Stimulated activated naive CD8-positive, alpha-beta T cell treated with anti-CD3 and anti-CD28 coated beads, Interleukin-15, Interleukin-2, amounts not matched to agents 100 ng/mL and 50 ng/mL, for 24 hours (primary cell): ENCODE measurements around the gene MED23.
A peak's percentile ranks its signal among the peaks of the same experiment; 100 is the strongest.

ENCODE experiments used
- H3K27ac Mint-ChIP-seq: one replicate; pipeline ENCODE4 v1.8.0; 2021; ENCODE audit warnings: mild to moderate bottlenecking, mixed read lengths
- H3K27me3 Mint-ChIP-seq: one replicate; pipeline ENCODE4 v1.8.0; 2021; ENCODE audit warnings: mixed read lengths
- H3K36me3 Mint-ChIP-seq: one replicate; pipeline ENCODE4 v1.8.0; 2021; ENCODE audit warnings: low read depth, mixed read lengths
- H3K4me1 Mint-ChIP-seq: one replicate; pipeline ENCODE4 v1.8.0; 2021; ENCODE audit warnings: low read depth, mixed read lengths
- H3K4me3 Mint-ChIP-seq: one replicate; pipeline ENCODE4 v1.8.0; 2021; ENCODE audit warnings: mild to moderate bottlenecking, mixed read lengths
- H3K9me3 Mint-ChIP-seq: one replicate; pipeline ENCODE4 v1.8.0; 2021; ENCODE audit warnings: mixed read lengths

MED23 gene

DNA sequence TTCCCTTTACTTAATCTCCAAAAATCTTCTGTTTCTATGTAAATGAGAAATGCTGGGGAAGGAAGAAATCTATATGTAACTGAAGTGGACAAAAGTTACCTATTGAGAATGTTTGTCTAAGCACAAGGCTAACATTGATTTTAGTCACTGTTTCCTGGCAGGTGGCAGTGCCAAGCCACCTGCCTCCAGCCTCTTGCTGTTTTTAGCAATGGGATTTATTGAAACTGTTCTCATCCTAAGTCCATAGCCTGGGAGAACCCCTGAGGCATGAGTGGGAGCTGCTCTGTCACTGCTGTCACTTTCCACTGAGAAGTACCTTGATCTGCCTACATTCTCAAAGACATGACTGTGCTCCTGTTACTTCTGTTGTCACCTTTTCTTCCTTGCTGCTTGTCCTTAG is 23.7 kb upstream of the MED23 start:
- no peak overlapping the region for H3K27ac Mint-ChIP-seq
- H3K27me3 Mint-ChIP-seq, result no peaks in the 10 kb centered on the region
- H3K4me3 Mint-ChIP-seq, result no peak overlapping the region
- H3K9me3 Mint-ChIP-seq, result no peaks in the 10 kb centered on the region
- H3K36me3 Mint-ChIP-seq, result no peaks in the 10 kb centered on the region
- H3K4me1 Mint-ChIP-seq, result no peaks in the 10 kb centered on the region

DNA sequence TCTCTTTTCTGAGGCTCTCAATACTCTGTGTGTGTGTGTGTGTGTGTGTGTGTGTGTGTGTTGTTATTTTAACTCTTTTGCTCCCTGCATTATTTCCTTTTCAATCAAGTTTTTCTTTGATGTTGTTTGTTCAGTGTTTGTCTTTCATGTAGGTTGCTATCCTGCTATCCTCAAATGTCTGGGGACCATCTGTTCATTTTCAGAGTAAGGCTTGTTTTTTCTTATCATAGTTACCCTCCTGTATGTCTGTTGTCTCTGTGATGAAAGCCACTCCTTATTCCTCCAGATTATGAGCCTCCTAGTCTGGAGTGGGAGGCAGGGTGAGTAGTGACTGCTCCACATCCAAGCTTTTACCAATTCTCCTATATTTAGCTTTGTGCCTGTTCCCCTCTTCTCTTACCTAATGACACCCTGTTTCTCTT is 18.2 kb upstream of the MED23 start:
- H3K27ac Mint-ChIP-seq, result no peak overlapping the region

DNA sequence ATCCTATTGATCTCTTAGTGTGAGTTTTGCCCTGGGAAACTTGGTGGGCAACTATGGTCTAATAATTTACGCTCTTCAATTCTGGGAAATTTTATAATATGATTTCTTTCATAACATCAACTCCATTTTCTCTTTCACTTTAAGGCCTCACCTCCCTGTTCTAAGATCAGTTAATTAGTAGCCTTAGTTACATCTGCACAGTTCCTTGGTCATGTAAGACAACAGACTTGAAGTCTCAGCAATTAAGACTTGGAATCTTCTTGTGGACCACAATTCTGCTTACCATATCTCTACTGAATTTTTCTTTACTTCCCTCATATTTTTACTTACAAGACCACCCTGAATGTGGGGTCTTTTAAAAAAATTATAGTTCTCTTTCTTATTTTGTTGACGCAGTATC is 17.8 kb upstream of the MED23 start:
- no peaks in the 10 kb centered on the region for H3K27me3 Mint-ChIP-seq
- H3K4me3 Mint-ChIP-seq, result no peak overlapping the region

More for the DNA sequence above, 18.2 kb upstream of the MED23 start:
- Mint-ChIP-seq H3K4me3 (no peak overlapping the region), H3K4me1 (no peaks in the 10 kb centered on the region), H3K36me3 (no peaks in the 10 kb centered on the region), H3K27me3 (no peaks in the 10 kb centered on the region), H3K9me3 (no peaks in the 10 kb centered on the region)

DNA sequence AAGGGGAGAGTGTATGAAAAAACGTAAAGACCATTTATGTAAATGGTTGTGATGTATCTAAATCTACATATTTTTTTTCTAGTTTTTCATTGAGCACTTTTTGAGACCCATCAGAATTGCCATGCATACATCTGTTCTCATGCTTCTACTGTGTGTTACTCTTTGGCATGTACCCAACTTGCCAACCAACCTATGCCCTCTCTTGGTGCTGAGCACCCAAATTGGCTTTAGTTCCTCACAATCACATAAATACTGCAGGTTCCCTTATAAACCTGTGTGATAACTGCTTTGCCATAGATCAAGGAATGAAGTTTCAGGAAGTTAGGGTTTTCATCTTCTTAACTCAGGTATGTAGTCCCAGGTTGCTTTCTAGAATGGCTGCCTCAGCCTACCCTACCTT is 16.9 kb upstream of the MED23 start:
- no peaks in the 10 kb centered on the region for H3K4me1 Mint-ChIP-seq
- no peak overlapping the region for H3K27ac Mint-ChIP-seq
- no peak overlapping the region for H3K4me3 Mint-ChIP-seq
- no peaks in the 10 kb centered on the region for H3K9me3 Mint-ChIP-seq
- no peaks in the 10 kb centered on the region for H3K27me3 Mint-ChIP-seq
- no peaks in the 10 kb centered on the region for H3K36me3 Mint-ChIP-seq

More for the DNA sequence above, 17.8 kb upstream of the MED23 start:
- no peaks in the 10 kb centered on the region for H3K9me3 Mint-ChIP-seq
- no peak overlapping the region for H3K27ac Mint-ChIP-seq
- H3K4me1 Mint-ChIP-seq, result no peaks in the 10 kb centered on the region
- H3K36me3 Mint-ChIP-seq, result no peaks in the 10 kb centered on the region

DNA sequence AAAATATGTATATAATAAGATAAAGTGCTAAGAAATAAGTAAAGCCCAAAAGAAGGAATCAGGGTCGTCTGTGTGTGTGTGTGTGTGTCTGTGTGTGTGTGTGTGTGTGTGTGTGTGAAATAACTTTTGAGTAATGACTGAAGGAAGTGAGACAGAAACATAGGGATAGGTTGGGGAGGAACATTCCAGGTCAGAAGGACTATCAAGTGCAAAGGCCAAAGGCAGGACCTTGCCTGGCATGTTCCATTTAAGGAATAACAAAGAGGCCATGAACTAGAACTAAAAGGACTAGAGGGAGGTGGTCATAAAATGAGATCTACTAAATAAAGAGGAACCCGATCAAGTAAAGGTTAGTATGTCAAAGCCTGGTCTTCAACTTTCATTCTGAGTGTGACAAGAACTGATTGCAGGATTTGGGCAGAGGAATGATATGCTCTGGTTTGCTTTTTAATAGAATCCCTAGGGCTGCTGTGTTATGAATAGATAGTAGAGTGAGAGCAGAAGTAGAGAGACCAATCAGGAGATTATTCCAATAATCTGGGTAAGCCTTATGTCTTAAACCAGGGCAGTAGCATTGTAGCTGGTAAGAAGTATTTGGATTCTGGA is 15.9 kb upstream of the MED23 start:
- H3K4me3 Mint-ChIP-seq, result no peak overlapping the region
- H3K36me3 Mint-ChIP-seq, result no peaks in the 10 kb centered on the region
- H3K4me1 Mint-ChIP-seq, result no peaks in the 10 kb centered on the region
- no peaks in the 10 kb centered on the region for H3K9me3 Mint-ChIP-seq
- no peaks in the 10 kb centered on the region for H3K27me3 Mint-ChIP-seq
- H3K27ac Mint-ChIP-seq, result no peak overlapping the region

DNA sequence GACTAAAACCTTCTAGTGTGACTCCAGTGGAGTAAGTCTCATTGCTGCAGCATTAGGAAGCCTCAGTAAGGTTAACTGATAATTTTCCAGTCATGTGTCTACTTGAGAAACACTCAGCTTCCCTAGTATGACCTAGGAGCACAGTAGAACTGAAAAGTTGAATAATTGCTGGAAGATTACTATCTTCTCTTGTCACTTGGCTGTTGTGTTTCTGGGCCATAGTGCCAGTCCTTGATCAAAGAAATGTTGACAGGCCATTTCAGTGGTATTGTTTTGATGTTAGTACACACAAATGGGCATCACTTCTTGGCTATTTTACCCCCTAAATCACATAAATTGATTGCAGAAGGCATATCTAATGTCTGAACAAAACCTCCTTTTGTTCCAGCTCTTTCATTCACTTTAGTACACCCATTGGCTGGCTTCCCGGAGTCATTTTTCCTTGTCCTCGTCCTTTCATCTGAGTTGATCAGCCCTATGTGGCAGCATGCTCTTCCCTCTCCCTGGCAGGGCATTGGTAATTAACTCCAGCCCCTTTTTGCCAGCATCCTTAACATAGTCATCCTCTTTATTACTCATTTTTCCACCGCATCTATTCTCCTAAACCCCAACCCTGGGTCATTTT is 15.1 kb upstream of the MED23 start:
- Mint-ChIP-seq H3K4me1 (no peaks in the 10 kb centered on the region), H3K27me3 (no peaks in the 10 kb centered on the region), H3K27ac (no peak overlapping the region), H3K9me3 (no peaks in the 10 kb centered on the region), H3K36me3 (no peaks in the 10 kb centered on the region), H3K4me3 (no peak overlapping the region)

DNA sequence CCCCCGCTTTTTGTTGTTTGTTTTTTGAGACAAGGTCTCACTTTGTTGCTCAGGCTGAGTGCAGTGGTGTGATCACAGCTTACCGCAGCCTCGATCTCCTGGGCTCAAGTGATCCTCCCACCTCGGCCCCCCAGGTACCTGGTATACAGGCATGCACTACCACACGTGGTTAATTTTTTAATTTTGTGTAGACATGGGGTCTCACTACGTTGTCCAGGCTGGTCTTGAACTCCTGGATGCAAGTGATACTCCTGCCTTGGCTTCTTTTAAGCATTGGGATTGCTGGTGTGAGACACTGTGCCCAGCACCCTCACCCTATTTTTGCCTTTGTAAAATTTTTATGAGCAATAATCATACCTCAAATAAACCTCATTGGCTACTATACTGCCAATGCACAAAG is 14.5 kb upstream of the MED23 start:
- Mint-ChIP-seq H3K36me3 (no peaks in the 10 kb centered on the region), H3K4me3 (no peak overlapping the region), H3K4me1 (no peaks in the 10 kb centered on the region), H3K27me3 (no peaks in the 10 kb centered on the region), H3K27ac (no peak overlapping the region), H3K9me3 (no peaks in the 10 kb centered on the region)

DNA sequence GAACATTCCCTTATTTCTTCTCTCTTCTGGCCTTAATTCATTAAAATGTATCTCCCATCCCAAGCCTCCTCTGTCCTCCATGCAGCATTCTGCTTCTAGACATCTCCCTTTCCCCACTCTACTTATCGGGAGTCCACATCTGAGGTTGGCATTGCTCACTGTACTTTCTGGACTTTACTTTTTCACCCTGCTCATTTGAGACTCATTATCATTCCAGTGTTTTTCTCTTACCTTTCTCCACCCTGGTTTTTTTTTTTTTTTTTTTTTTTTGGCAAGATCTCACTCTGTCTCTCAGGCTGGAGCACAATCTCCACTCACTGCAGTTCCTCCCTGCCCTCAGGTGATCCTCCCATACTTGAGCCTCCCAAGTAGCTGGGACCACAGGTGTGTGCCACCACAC is 13.5 kb upstream of the MED23 start:
- H3K27ac Mint-ChIP-seq, result no peak overlapping the region
- no peaks in the 10 kb centered on the region for H3K4me1 Mint-ChIP-seq
- no peaks in the 10 kb centered on the region for H3K9me3 Mint-ChIP-seq
- H3K36me3 Mint-ChIP-seq, result no peaks in the 10 kb centered on the region
- no peaks in the 10 kb centered on the region for H3K27me3 Mint-ChIP-seq
- H3K4me3 Mint-ChIP-seq, result no peak overlapping the region

DNA sequence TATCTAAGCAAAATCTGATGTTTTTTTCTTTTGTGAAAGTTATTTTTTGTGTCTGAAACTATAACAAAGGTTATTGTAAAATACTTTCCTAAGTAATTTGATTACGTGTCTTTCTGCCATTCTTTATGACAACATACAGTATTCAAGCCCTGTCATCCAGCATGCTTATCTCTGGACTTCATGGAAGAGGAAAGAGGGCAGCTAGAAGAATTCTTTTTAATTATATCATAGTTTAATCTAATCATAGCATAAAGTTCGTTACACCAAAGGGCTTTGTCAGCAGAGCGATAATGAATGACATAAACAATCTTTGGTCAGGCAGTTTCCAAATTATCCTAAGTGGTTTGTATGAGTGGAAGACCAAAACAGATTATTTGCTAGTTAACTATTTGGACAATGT is 12.5 kb upstream of the MED23 start:
- H3K27ac Mint-ChIP-seq, result no peak overlapping the region

DNA sequence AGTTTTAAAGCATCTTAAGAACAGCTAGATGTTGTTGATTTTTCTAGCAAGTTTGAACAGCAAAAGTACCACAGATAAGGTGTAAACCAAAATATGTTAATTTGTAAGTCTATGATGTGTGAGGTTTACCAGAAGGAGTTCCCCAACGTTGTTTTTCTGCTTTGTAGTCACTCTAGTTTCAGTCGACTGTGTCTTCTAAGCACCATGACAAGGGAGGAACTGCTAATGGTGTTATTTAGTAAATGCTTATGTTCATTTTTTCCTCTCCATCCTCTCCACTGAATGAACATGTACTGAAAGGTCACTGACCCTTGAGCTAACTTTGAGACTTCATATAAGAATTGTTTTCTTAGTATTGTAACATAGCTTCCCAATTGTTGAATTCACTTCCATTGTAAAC is 12.1 kb upstream of the MED23 start:
- Mint-ChIP-seq H3K4me3 (no peak overlapping the region), H3K9me3 (no peaks in the 10 kb centered on the region), H3K27me3 (no peaks in the 10 kb centered on the region), H3K4me1 (no peaks in the 10 kb centered on the region), H3K27ac (no peak overlapping the region), H3K36me3 (no peaks in the 10 kb centered on the region)

More for the DNA sequence above, 12.5 kb upstream of the MED23 start:
- no peak overlapping the region for H3K4me3 Mint-ChIP-seq
- no peaks in the 10 kb centered on the region for H3K9me3 Mint-ChIP-seq
- no peaks in the 10 kb centered on the region for H3K36me3 Mint-ChIP-seq
- H3K27me3 Mint-ChIP-seq, result no peaks in the 10 kb centered on the region
- H3K4me1 Mint-ChIP-seq, result no peaks in the 10 kb centered on the region

DNA sequence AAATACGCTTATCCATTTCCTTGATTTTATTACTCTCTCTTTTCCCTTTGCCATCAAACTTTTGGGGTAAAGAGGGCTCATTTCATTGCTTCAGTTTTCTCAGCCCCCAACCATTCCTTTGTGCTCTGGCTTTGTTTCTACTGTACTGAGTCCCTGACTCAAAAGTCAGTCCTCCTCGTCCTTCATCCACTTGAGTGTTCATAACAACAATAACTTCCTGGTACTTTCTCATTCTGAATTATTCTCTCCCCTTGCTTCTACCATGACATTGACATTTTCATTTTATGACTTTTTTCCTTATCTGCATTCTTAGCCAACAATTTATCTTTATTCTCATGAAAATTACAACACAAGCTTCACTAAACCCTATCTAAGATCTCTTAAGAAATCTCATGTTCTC is 10.0 kb upstream of the MED23 start:
- Mint-ChIP-seq H3K4me3 (no peak overlapping the region), H3K27me3 (no peaks in the 10 kb centered on the region), H3K27ac (peak overlapping the region; percentile 6), H3K36me3 (no peaks in the 10 kb centered on the region), H3K9me3 (no peaks in the 10 kb centered on the region), H3K4me1 (no peaks in the 10 kb centered on the region)

DNA sequence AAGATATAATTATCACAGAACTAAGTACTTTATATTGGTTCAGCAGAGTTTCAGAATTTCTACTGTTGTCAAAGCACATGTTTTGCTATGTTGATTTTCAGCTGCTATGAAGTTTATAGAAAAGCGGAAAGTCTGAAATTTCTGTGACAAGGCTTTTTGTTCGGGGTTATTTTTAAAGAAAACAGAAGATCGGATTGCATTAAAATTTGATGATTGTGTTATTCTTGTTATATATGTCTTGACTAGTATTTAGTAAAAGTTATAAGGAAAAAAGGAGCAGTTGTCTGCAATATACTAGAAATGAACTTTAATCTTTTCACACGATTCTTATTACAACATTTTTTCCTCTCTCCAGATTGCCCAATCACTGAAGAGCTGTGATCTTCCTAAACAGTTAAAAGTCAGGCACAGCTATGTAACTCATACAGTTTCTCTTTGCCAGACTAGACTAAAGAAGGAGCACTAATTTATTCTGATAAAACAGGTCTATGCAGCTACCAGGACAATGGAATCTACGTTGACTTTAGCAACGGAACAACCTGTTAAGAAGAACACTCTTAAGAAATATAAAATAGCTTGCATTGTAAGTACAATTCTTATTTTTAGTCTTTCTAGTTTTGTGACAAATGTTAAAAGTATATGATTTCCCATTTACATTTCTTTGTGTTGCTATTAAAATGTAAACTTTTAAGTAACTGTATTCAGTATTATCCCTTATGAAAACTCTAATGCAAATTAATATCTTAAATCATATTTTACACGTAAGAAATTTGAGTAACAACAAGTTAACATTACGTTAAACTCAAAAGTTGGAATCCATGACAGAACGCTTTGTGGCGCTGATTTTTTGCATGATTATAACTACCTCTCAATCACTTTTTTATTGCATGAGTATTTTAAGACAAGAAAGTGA is 9.1 kb upstream of the MED23 start, which contains the start of gene ENPP3:
Gene ENPP3 (plus strand): TSS at position 423 of the 913 bp plus-strand sequence. CDS start 83 bp downstream, at position 506.
- Mint-ChIP-seq H3K27me3 (no peaks in the 10 kb centered on the region), H3K9me3 (no peaks in the 10 kb centered on the region), H3K27ac (peak within 1 kb of the TSS; percentile 6), H3K36me3 (no peaks in the 10 kb centered on the region), H3K4me3 (no peak within 1 kb of the TSS), H3K4me1 (no peaks in the 10 kb centered on the region)

DNA sequence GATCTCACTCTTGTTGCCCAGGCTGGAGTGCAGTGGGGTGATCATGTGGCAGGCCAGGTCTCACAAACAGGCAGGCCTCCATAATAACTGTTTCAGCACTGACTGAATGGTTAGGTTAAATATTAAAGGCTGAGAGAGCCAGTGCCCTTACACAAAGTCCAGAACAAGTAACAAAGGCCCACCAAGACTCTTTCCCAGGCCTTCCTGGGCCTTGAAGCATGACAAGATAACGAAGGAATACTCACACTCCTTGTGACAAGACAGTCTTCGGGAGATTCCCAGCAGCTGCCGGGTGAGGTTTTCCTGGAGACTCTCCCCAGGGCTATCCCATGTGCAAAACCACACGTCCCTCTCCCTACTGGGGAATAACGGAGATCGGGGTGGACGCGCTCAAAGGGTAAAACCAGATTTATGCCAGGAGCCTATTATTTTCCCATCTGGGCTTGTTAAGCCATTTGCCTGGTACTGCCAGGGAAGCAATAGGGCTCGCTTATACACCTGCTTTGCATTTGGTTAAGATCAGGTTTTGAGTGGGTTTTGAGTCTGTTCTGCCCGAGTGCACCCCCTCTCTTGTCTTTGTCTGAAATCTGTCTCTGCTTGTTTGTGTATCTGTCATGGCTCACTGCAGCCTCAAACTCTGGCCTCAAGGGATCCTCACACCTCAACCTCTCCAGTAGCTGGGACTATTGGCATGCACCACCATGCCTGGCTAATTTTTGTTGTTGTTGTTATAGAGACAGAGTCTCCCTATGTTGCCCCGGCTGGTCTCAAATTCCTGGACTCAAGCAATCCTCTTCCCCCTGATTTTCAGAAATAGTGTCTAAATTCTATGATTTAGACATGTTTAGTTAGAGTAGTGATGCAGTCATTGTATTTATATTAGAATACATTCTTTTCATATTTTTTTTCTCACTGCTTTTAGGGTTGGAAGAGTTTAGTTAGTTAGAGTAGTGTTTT is 7.6 kb upstream of the MED23 start:
- H3K27ac Mint-ChIP-seq, result no peak overlapping the region
- no peak overlapping the region for H3K4me3 Mint-ChIP-seq
- no peaks in the 10 kb centered on the region for H3K27me3 Mint-ChIP-seq
- H3K9me3 Mint-ChIP-seq, result no peaks in the 10 kb centered on the region
- H3K36me3 Mint-ChIP-seq, result no peaks in the 10 kb centered on the region
- no peaks in the 10 kb centered on the region for H3K4me1 Mint-ChIP-seq

DNA sequence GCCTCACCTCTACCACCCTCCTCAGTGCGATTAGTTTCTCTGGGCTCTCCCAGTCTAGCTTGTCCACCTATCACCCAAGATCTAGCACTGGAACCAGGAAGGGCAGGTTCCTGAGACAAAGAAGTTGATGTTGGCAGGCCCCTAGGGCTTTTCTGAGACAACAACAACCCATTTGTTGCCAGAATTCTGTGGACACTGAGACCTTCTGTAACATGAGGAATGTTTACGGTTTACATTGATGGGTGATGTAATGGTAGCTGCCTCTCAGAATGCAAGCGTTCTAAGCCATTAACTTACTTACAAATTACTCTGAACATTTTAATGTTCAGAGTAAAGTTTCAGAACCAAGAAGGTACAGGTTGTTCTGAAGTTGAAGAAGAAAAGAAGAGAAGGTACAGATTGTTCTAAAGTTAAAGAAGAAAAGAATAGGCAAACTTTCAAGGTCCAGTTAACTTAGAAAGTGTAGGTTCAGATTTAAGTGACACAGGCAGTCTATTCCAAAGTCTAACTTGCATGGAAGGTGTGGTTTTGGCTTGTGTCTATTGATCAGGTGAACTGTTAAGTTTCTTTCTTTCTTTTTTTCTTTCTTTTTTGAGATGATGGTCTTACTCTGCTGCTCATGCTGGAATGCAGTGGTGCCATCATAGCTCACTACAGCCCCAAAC is 3.7 kb upstream of the MED23 start:
- Mint-ChIP-seq H3K4me1 (peaks cover 32% of the 10 kb centered on the region), H3K27ac (no peak overlapping the region), H3K27me3 (no peaks in the 10 kb centered on the region), H3K4me3 (no peak overlapping the region), H3K9me3 (no peaks in the 10 kb centered on the region), H3K36me3 (peaks cover 5% of the 10 kb centered on the region)
